SHP77 treated with DMSO at 0.1 percent for 48 hours (cell line): ENCODE results near the gene NFASC.
A peak's percentile ranks its signal among the peaks of the same experiment; 100 is the strongest.

Experiments used
- DNase-seq: peaks from one replicate; lab custom pipeline; 2025; lab: John Stamatoyannopoulos, UW

The NFASC gene

DNA sequence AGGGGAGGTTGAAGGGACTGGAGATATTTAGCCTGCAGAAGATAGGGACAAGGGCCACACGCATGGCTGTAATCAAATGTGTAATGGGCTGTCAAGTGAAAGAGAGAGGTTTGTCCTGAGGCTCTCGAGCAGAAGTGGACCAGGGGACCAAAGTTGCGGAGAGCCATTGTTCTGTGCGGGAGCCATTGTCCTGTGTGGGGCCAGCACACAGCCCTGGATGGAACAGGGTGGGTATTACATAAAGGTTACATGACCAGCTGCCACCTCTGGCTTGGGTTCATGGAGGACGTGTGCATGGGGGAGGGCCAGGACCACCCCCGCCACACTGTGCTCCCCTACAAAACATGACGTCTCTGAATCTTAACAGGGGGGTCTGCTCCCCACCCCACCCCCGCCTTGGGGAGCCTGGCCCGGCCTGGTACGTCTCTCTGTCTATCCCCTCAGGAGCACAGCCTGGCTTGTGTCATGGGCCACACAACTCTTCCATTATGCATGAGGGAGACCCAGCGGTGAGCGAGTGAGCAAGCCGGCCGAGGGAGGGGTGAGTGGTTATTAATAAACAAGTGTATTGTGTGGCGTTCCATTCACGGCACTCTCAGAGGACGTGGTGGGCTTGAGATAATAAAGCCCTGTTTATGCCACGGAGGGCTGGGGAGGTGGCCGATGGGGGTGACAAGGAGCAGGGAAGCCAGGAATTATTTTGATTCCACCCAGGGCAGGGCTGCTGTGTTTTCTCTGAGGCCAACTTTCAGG is at the start of gene NFASC:
NFASC (plus strand) TSS at position 703 of the 753 bp plus-strand sequence. CDS start 73,454 bp downstream, outside the sequence.
- no peak for DNase-seq

DNA sequence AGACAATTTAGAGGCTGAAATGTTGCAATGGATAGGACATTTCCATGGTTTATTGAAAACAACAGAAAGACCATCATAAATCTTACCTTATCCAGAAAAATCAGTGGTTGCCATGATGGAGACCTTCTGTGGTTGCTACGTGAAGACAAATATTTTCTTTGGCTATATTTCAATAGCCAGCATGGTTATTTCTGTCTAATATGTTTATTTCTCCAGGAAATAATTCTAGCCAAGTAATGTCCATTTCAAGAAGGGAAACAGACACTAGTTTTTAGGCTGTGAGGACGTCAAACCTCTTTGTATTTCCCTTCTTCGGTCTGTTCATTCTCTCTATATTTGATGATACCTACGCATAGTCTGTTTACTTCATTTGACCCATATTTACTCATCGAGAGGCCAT is 49.2 kb upstream of the NFASC start:
- DNase-seq, result no peak

DNA sequence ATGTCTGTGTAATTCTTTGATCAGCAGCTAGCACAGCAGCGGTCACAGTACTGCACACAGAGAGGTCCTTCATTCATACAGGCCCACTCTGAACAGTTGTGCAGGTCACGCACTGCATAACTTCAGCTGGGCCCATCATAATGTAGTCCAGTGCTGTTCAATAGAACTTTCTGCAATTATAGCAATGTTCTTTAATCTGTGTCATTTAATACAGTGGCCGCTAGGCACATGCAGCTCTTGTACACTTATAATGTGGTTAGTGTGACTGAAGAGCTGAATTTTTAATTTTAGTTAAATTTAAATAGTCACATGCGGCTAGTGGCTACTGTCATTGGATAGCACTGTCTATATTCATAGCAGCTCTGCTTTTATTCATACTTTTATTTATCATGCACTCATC is 48.7 kb upstream of the NFASC start:
- no peak for DNase-seq

DNA sequence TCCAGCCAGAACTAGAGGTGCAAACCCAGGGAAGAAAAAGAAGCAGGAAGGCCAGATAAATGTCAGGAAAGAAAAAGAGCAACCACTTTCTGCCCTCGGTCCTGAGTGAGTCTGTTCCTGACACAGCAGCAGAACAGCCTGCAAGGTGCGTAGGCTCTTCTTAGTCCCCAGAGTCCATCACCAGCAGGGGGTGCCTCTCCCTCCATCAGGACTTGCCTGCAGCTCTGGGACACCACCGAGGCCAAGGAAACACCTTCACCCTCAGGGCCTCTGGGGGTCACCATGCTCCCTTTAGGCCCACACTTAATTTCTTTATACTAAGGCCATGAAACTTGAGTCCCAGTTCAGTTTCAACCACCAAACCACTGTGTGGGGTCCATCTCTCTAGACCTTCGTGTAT is 43.7 kb upstream of the NFASC start:
- no peak for DNase-seq

DNA sequence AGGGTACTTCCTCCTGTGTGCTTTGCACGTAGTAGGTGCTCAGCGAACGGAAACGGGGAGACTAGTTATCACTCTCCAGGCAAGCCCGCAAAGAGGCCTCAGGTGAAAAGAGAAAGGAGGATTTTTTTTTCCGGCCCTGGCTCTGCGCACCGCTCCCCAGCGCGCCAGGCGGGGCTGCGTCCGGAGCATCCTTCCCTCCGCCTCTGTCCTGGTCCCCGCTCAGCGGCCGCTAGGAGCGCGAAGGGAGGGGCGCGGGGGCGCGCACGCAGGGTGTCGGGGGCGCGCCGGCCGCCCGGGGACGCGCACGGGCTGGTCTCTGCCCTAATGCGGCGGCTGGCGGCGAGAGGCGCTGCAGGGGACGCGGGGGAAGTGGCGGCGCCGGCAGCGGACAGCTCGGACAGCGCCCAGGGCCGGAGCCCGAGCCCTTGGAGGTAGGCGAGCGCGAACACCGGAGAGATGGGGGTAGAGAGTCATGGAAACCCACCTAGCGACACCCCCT is 42.3 kb upstream of the NFASC start:
- DNase-seq, result peak; percentile 30

DNA sequence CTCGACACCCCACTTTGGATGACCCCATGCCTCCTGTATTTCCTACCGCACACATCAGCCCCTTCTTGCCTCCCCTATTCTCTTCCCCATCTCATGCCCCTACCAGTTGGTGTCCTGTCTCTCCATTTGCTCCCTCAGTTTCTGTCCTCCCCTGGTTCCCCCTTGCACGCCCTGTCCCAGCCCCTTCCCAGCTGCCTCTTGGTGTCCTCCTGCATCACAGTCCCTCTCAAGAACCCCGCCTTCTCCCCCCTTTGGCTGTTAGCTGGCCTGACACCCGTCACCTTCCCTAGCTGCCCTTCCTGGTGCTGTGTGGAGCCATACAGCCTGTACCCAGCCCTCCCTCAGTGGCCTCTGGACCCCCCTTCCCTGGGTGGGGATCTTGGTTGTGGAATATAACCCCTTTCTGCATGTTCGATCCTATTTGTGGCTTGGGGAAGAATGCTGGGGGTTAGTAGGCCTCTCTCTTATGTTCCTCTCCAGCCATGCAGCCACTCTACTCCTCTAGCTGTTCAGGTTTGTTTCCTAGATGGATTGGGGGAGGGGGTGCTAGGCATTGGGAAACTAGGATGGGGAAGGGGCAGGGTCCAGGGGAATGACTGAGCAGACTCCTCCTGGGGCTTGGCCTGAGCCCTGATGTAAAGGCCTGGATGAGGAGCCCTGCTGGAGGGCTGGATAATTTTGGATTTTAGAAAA is 41.4 kb upstream of the NFASC start:
- DNase-seq, result no peak

DNA sequence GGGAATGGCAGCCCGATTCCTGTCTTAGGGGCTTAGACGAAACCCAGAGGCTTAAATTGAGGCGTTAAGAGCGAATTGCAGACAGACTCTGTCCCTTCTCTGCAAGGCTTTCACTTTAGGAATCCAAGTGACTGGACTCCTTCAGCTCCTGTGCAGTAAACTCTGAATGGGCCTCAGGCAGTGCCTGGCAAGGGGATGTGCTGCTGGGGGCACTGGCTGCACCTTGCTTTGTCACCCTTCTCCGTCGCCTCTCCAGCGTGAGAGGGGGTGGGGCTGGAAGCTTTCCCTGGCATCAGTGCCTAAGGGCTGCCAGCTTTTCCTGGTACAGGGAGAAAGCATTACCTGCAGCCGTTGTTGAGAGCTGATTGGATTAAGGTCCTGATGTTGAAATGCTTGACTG is 39.9 kb upstream of the NFASC start:
- no peak for DNase-seq

DNA sequence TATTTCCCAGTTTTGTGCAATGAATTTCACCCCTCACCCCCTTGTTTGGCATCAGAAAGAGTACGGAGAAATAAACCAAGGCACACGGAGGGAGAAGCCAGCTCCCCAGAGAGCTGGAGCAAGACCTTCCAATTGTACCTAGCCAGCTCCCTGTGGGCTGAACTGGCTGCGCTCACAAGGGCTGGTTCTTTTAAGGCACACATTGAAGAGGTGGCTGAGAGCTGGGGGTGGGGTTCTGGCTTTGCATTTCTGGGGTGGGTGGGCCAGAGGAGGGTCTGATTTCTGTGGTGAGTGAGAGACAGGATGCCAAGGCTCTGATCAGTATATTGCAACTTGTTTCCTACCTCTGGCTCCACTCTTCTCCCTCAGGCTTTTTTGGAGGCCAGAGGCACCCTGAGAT is 39.5 kb upstream of the NFASC start:
- no peak for DNase-seq

DNA sequence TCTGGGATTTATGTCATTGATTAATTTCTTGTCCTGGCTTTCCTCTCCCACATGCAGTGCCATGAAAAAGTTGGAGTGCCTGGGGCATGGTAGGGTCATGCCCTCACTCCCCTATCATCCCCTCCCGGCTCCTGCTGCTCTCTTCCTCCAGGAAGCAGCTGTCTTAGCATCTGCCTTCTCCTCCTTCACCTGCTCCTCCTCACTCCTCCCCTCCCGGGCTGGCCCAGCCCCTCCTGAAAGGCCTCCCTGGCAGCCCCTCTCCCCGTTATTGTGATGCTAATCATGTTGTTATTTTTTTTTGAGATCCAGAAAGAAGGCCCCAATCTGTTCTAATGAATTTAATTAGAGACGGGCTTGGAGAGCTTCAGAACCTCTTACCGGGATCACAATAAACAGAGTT is 36.3 kb upstream of the NFASC start:
- DNase-seq, result no peak

DNA sequence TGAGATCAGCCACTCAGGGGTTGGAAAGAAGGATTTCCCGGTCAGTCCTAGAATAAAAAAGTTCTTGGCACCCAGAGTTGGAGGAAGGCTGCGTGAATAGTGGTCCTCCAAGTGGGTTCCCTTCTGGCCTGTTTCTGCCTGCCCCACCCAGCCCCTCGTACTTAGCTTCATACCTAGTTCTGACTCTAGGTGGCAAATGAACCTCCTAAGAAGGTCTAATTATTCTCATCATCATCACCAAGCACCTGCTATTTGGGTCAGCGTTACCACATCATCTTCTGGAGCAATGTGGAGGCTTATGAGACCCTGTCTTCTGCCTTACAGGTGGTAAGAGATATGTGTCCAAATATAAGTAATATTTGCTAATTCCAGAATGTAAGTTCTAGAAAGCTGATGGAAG is 35.9 kb upstream of the NFASC start:
- no peak for DNase-seq

DNA sequence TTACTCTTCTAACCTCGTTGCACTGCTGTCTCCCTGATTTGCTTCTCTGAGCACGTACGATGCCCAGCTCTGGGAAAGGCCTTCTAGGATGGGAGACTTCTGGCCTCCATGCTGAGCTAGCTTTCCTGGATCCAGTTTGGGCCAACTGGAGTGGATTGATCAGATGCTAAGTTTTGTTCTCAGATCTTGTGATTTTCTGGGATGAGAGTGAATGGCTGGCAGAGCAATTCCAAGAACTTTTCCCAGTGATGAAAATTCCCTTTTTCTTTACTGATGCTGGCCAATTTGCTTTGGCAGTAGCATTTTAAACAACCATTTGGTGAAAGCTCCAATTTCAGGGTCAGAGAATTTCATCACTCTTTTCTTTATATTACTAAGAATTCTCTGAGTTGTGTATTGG is 34.9 kb upstream of the NFASC start:
- DNase-seq, result no peak

DNA sequence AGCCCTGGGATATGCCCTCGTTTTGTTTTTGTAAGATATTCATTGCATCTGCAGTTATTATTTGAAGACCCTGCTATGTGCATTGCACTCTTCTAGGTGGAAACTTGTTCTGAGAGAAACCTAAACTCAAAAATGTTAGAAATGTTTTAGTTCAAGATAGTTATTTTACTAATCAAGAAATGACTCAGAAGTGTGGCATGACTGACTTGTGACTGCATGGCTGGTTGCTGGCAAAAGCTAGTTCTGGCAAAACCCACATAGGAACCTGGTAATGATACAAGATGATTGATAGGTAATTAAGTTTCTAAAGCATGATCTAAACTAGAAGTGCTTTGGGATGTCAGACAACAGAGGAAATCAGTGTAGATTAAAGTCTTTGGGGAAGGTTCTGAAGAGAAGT is 33.8 kb upstream of the NFASC start:
- no peak for DNase-seq

DNA sequence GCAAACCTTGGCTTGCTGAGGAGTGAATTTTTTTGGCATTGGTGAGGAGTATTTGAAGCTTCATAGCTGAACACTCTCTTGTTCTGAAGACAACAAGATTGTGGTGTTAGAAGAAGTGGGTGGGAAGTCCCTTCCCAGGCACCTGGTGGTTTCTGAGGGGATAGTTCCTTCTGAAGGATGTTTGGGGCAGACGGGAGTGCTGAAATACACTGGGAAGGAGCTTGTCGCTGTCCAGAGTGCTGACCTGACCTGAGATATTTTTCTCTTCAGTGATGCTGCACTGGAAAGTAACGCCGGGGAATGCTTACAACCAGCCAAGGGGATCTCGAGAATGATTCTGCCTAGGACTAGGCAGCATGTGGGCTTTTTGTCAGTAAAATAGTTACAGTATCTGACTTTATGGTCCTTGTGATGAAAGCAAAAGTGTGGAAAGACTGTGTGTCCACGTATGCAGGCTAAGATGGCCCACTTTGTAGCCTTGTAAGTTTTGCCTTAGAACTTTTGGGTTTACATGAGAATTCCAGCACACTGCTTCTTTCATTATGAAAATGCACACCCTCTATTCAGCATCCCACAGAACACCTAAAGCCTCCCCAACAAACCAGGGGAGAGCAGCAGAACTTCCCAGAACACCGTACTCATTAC is 33.1 kb upstream of the NFASC start:
- DNase-seq, result no peak

DNA sequence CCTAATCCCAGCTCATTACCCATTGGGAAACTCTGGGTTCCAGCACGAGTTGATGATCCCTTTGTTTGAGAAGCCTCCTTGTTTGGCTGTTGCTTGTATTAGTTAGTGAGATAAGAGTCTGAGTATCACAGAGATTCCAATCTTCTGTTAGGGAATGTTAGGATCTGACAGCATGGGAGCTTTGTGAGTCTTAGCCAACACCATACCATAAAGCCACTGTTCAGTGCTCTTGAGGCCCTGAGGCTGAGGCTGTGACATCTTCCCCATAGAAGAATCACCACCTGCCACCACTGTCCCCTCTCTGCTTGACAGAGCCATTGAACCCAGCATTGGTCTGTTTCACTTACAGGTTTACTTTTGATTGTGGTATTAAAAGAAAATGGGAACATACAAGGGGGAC is 29.3 kb upstream of the NFASC start:
- no peak for DNase-seq

DNA sequence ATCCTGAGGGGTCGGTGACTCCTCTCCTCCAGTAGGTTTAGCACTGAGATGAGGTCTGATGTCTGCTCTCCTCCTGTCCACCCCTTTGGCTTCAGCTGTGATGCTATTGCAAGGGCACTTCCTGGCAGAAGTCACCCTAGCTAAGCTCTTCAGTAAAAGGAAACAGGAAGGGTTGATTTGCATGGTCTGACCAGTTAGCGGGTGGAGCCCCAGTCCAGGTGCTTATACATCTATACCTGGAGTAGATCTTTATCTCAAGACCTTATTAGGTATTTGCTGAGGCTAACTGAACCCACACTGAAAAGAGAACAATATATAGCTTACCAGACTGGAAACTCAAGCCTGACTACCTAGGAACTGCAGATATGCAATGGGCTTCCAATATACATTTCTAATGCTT is 28.9 kb upstream of the NFASC start:
- DNase-seq, result no peak

DNA sequence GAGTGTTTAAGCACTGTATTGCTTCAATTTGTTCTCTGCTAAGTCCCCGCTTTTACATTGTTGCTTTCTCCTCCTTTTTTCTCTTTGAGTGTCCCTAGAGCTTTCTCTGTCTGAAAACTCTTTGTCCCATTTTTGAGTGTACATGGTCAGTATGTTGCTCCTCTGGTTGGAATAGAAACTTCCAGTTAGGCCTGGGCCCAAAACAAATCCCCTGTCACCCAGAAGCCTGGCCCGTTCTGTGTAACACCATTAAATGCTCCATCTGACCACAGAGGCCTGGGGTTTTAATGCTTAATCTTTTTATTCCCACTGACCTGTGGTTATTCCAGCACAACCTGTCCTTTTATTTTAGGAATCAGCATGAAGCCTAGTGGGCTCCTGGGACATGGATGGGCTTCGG is 28.3 kb upstream of the NFASC start:
- DNase-seq, result no peak

DNA sequence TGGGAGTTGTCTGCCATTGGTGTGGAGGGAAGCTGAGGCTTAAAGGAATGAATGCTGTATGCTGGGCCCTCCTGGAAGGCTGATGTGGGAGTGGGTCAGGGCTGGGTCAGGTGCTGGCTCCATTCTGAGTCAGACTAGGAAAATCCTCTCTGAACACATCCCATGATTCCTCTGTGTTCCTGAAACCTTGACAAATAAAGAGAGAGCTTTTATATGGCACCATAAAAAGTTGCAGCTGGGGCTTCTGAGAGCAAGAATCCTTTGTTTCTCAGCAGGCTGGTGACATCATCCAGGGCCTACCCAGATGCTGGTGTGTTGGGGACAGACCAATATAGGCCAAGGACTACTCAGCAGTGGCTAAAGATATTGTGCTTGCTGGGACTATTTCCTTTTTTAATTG is 27.8 kb upstream of the NFASC start:
- DNase-seq, result peak; percentile 76

DNA sequence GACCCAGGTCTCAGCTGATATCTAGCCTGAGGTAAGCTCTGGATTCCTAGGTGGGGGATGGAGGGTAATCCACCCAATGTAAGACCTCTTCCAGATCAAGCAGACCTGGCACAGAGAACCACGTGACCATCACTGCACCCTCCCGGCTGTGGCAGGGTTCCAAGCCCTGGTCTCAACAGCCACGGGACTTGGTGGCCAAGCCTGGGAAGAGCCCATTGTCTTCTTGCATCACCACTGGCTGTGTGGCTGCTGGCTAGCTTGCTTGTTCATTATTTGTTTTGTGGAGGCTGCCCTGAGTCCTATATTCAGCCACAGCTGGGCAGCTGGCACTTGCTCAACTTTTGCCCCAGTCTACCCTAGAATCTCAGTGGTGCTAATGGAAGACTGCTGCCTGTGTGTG is 24.1 kb upstream of the NFASC start:
- peak; percentile 88 for DNase-seq

DNA sequence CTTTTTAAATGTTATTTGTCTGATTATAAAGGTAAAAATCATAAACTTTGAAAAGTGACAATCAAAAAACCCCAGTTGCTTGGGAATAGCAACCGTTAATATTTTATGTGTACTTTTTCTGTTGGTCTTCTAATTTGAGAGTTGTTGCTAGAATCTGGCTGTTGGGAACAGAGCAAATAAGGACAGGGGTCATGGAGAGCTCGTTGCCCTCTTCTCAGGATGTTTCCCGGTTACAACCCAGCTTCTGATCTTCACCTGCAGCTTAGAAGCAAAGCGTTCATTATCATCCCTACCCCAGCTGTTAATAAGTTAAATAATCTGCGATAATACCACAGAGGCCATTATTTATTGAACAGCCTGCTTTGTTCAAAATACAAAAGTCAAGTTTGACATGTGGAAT is 22.1 kb upstream of the NFASC start:
- no peak for DNase-seq

DNA sequence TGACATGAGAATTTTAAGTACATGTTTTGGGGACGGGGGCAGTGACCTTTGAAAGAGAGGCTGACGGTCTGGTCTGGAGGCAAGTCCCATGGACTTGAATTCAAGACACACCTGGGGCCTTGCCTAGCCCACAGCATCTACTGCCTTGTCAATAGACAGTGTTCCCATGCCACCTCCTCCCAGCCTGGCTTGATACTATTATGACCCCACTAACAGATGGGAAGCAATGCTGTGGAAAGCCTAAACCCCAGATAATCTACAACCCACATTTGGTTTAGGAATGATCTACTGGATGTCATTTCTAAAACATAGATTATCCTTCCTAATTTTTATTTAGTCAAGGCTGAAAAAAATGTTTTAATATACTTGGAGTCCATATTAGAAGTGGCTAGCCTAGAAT is 17.8 kb upstream of the NFASC start:
- DNase-seq, result no peak

DNA sequence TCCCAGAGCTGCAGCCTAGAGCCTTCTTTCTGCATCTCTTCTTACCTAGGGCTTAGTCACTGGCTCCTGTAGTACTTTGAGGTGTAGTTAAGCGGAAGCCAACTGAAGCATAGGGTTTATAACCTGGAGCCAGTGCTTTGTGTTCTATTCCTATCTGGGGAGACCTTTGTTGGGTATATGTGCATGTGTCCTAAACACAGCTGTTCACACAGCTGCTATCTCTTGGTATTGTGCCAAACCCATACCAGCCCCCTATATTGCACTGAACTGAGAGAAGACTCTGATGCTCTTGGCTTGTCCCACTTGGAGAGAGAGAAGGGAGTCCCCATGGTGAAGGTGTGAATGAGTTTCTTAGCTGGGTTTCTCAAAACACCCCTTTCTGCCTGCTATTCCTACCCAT is 17.2 kb upstream of the NFASC start:
- DNase-seq, result no peak

DNA sequence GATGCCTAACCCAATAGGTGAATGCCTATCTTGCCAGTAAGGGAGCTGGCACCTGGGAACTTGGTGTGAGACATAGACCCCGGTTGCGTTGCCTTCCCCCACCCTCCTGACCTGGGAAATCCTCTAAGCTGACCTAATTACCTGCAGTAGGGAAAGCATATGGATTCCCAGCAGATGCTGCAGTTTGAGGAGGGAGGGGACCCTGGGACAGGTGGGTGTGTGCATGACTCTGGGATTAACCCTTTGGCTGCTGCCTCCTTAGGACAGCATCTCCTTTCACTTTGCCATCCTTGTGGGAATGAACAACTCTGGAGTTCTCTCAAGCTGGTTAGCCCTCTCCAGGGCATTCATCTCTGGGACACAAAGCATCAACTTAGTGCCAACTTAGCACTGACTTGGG is 16.4 kb upstream of the NFASC start:
- no peak for DNase-seq

DNA sequence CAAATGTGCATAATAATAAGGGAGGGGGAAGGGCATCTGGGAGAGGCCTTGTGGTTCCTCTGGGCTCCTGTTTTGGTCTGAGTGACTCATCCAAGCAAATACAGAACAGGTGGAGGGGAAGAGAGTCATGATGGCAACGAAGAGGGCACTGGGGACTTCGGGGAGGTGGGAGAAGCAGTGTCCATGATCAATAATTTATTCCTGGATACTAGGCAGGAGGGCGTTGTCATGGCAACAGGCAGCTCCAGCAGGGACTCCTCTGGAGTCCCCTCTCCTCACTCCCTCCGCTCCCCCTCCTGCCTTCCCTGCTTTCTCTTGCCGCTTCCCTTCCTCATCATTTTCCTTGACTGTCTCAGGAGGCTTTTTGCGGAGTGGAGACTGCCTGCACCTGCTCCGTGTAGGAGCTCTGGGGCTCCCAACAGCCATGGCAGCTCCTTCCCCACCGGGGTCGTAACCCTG is 12.3 kb upstream of the NFASC start:
- peak; percentile 80 for DNase-seq
